HCT116 (cell line): ENCODE data around the gene PRKCH. TPM values are rescaled to one million over a fixed set of nuclear protein-coding genes. Genes with fewer than 3 reads are reported as not detected.

ENCODE experiments used
- ATAC-seq: fragments of 200-7000 bp; cut with Tn5 transposase; 2 replicates; pipeline ENCODE4 v1.9.1; 2020; ENCODE audit warnings: mild to moderate bottlenecking, moderate library complexity
- BruUV-seq: library from RNA; stranded (reverse); fragments of 400-500 nt; replicated peaks from 2 replicates; lab custom pipeline; 2021; lab: Mats Ljungman, UMichigan
- CTCF ChIA-PET: fragments of 300-600 bp; sonication (Branson Sonifier 250); formaldehyde crosslinking; loops from one replicate; lab custom pipeline; 2021; ENCODE audit warnings: antibody characterized with exemption; lab: Charles Lee
- POLR2A ChIA-PET: fragments of 300-600, 350-600 bp; sonication (Branson Sonifier 250); formaldehyde crosslinking; loops from one replicate; lab custom pipeline; 2021; ENCODE audit warnings: antibody characterized with exemption; lab: Charles Lee
- RAD21 ChIA-PET, 2 experiments: fragments of 300-600 bp; sonication (Branson Sonifier 250); formaldehyde crosslinking; loops; one replicate each; lab custom pipeline; 2023; ENCODE audit warnings: low total read pairs in 2 of 2; ENCODE audit not compliant: uncharacterized antibody in 2 of 2, unreplicated experiment in 2 of 2, low non-redundant PET in 1 of 2; lab: Charles Lee
- DNase-seq: peaks from one replicate; pipeline ENCODE4 v3.0.0-alpha.2; 2010; ENCODE audit warnings: low read depth, low spot score
- H2AFZ ChIP-seq: fragments of 200-600 bp; shearing (Covaris generic), sonication (generic); 2 replicates; pipeline ENCODE4 v1.6.1; 2017; ENCODE audit warnings: low read depth, mixed run types, mixed read lengths, antibody characterized with exemption, low read length; ENCODE audit not compliant: poor library complexity, severe bottlenecking
- H3K27ac ChIP-seq: 2 replicates; pipeline ENCODE4 v1.5.1; 2012; ENCODE audit warnings: low read depth, low read length
- H3K27me3 ChIP-seq: fragments of 200-600 bp; sonication (generic); 2 replicates; pipeline ENCODE4 v1.6.1; 2016; ENCODE audit warnings: mixed run types, low read length, mixed read lengths; ENCODE audit not compliant: insufficient read depth
- H3K36me3 ChIP-seq, 2 experiments: fragments of 200-500 bp in 1 of 2; fragments of 200-600 bp in 1 of 2; sonication (Bioruptor generic) in 1 of 2; sonication (generic) in 1 of 2; 2 replicates each; pipeline versions ENCODE4 v1.5.1 to v1.6.1; 2014 to 2016; ENCODE audit warnings: low read length in 2 of 2, inconsistent platforms in 1 of 2, mixed read lengths in 1 of 2, mixed run types in 1 of 2; ENCODE audit not compliant: insufficient read depth in 2 of 2, control insufficient read depth in 1 of 2
- H3K4me1 ChIP-seq, 2 experiments: fragments of 200-600 bp in 1 of 2; sonication (generic) in 1 of 2; 2 replicates each; pipeline versions ENCODE4 v1.5.1 to v1.6.1; 2012 to 2017; ENCODE audit warnings: low read length in 2 of 2, inconsistent platforms in 1 of 2, mild to moderate bottlenecking in 1 of 2, mixed read lengths in 1 of 2, mixed run types in 1 of 2, moderate library complexity in 1 of 2; ENCODE audit not compliant: insufficient read depth in 2 of 2, control insufficient read depth in 1 of 2
- H3K4me2 ChIP-seq: fragments of 200-600 bp; sonication (generic); 2 replicates; pipeline ENCODE4 v1.6.1; 2017; ENCODE audit warnings: mixed run types, low read length, mixed read lengths
- H3K4me3 ChIP-seq, 2 experiments: fragments of 200-600 bp in 1 of 2; sonication (generic) in 1 of 2; replicated peaks in 1 of 2; 2 replicates each; pipeline ENCODE4 v1.5.1; 2011 to 2016; ENCODE audit warnings: low read length in 2 of 2, control low read depth in 1 of 2, low read depth in 1 of 2, mild to moderate bottlenecking in 1 of 2, mixed read lengths in 1 of 2, mixed run types in 1 of 2
- H3K79me2 ChIP-seq: fragments of 200-600 bp; sonication (generic); 2 replicates; pipeline ENCODE4 v1.6.1; 2017; ENCODE audit warnings: mild to moderate bottlenecking, mixed run types, low read length, moderate library complexity, mixed read lengths; ENCODE audit not compliant: insufficient read depth
- H3K9ac ChIP-seq: fragments of 200-600 bp; sonication (generic); 2 replicates; pipeline ENCODE4 v1.6.1; 2016; ENCODE audit warnings: low read length, mixed read lengths
- H3K9me2 ChIP-seq: fragments of 200-600 bp; sonication (generic), shearing (Covaris generic); 2 replicates; pipeline ENCODE4 v1.6.1; 2017; ENCODE audit warnings: mixed run types, mild to moderate bottlenecking, moderate library complexity; ENCODE audit not compliant: insufficient read depth
- H3K9me3 ChIP-seq, 2 experiments: fragments of 200-500 bp in 1 of 2; fragments of 200-600 bp in 1 of 2; sonication (Bioruptor generic) in 1 of 2; sonication (generic) in 1 of 2; 2 replicates each; pipeline ENCODE4 v1.6.1; 2014 to 2017; ENCODE audit warnings: low read length in 2 of 2, mixed read lengths in 2 of 2, inconsistent platforms in 1 of 2, low read depth in 1 of 2, mild to moderate bottlenecking in 1 of 2, mixed run types in 1 of 2, moderate library complexity in 1 of 2; ENCODE audit not compliant: control insufficient read depth in 1 of 2, insufficient read depth in 1 of 2
- H4K20me1 ChIP-seq: fragments of 200-600 bp; sonication (generic), shearing (Covaris generic); 2 replicates; pipeline ENCODE4 v1.6.1; 2017; ENCODE audit warnings: mixed run types, mild to moderate bottlenecking, moderate library complexity; ENCODE audit not compliant: insufficient read depth
- CEBPB ChIP-seq: IDR thresholded peaks from 2 replicates; pipeline ENCODE4 v1.6.1; 2012; ENCODE audit warnings: low read depth
- EGR1 ChIP-seq: IDR thresholded peaks from 2 replicates; pipeline ENCODE4 v1.6.1; 2012; ENCODE audit warnings: low read depth
- FOSL1 ChIP-seq: IDR thresholded peaks from 2 replicates; pipeline ENCODE4 v1.6.1; 2012; ENCODE audit warnings: low read depth
- POLR2A ChIP-seq: IDR thresholded peaks from 2 replicates; pipeline ENCODE4 v1.7.0; 2011; ENCODE audit warnings: borderline replicate concordance; ENCODE audit not compliant: insufficient read depth, insufficient read length; ENCODE audit errors: extremely low read depth
- POLR2AphosphoS5 ChIP-seq: IDR thresholded peaks from 2 replicates; pipeline ENCODE4 v1.6.1; 2011; ENCODE audit warnings: mild to moderate bottlenecking, low read depth, low read length, moderate library complexity
- SRF ChIP-seq: IDR thresholded peaks from 2 replicates; pipeline ENCODE4 v1.6.1; 2012; ENCODE audit warnings: low read depth
- TCF7L2 ChIP-seq: IDR thresholded peaks from 2 replicates; pipeline ENCODE4 v1.7.0; 2011; ENCODE audit warnings: borderline replicate concordance, inconsistent platforms; ENCODE audit not compliant: insufficient read depth, insufficient read length; ENCODE audit errors: extremely low read depth
- ZFX ChIP-seq: fragments of 450-650 bp; IDR thresholded peaks from 2 replicates; pipeline ENCODE4 v1.6.1; 2017
- intact Hi-C: fragments of 100-400 bp; cut with micrococcal nuclease; formaldehyde crosslinking; loops from 2 replicates; pipeline ENCODE4 v1.10.0; 2022
- total RNA-seq: library from RNA; stranded (reverse); gene quantifications from one replicate; pipeline ENCODE4 v1.2.1, GENCODE V29; 2021; ENCODE audit not compliant: unreplicated experiment
- TF ChIP-seq, protein P1 (sequence below): IDR thresholded peaks from 2 replicates; pipeline ENCODE4 v1.6.1; 2012

PRKCH gene
- total RNA-seq, 1 experiment from 2014 or later = 16.6 TPM

DNA sequence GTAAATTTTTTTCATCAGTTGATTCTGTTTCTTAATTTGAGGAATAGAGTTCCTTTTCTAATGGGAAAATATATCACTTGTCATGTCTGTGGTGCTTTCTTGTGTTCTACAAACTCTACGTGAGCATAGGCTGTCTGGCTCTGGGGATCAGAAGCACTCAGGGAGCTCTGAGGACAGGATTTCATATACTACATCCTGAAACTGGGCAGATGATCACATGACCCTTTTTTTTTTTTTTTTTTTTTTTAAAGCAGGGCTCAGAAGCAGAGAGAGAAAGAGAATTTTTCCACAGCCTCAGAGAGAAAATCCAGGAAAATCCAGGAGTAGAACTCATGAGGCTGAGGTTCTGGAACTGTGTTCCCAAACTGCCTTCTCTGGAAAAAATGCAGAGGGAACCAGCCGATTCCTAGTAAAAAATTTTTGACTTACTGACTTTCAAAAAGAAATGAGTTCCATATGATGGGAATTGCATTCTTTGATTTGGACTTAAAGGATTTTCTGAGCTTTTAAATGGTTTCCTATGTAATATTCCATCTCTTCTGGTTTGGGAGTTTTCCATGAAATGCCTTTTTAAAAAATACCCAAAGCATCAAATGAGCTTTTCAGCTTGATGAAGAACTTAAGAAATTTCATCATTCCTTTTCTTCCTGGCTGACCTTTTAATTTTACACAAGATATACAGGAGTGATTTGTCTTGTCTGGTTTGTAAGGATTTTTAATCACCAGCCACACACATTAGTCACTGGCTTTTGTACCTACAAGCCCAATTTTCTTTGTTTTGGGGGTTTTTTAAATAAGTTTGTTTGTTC is 190.9 kb downstream of the PRKCH start:
- no peak for TF ChIP-seq POLR2A
- TF ChIP-seq EGR1 = no peak
- 0 out of 2 replicates have a peak, but pooled peaks have one; percentile 7 for TF ChIP-seq CEBPB
- no peak for TF ChIP-seq SRF
- TF ChIP-seq ZFX = no peak
- Histone ChIP-seq H3K9me2 (no peaks in the 10 kb centered on the region), H2AFZ (no peak overlapping the region), H3K36me3 (no peaks in the 10 kb centered on the region), H4K20me1 (no peaks in the 10 kb centered on the region), H3K79me2 (no peaks in the 10 kb centered on the region), H3K9ac (no peak overlapping the region), H3K27me3 (no peaks in the 10 kb centered on the region), H3K4me1 (peaks cover 33 to 56% of the 10 kb centered on the region in 2 experiments), H3K4me2 (peak overlapping the region; percentile 47), H3K4me3 (no peak overlapping the region), H3K27ac (peak overlapping the region; percentile 79), H3K9me3 (no peaks in the 10 kb centered on the region)
- POLR2A ChIA-PET = interaction anchor here (0.6 to 1.9 kb wide), 6 partner anchors 12 to 83 kb away, joined by 3 to 6 read pairs (median 5); no protein-coding TSS in a partner anchor
- RAD21 ChIA-PET = interaction anchor here in 1 of 2 experiments (0.7 kb wide), 1 partner anchor 12 kb away, joined by 4 read pairs; no protein-coding TSS in a partner anchor
- no peak for DNase-seq
- BruUV-seq = no TSS peak
- intact Hi-C loops = no loop called here
- ATAC-seq = peak; percentile 37; the same call in 1 of the 2 replicates
- CTCF ChIA-PET = no interaction called here

DNA sequence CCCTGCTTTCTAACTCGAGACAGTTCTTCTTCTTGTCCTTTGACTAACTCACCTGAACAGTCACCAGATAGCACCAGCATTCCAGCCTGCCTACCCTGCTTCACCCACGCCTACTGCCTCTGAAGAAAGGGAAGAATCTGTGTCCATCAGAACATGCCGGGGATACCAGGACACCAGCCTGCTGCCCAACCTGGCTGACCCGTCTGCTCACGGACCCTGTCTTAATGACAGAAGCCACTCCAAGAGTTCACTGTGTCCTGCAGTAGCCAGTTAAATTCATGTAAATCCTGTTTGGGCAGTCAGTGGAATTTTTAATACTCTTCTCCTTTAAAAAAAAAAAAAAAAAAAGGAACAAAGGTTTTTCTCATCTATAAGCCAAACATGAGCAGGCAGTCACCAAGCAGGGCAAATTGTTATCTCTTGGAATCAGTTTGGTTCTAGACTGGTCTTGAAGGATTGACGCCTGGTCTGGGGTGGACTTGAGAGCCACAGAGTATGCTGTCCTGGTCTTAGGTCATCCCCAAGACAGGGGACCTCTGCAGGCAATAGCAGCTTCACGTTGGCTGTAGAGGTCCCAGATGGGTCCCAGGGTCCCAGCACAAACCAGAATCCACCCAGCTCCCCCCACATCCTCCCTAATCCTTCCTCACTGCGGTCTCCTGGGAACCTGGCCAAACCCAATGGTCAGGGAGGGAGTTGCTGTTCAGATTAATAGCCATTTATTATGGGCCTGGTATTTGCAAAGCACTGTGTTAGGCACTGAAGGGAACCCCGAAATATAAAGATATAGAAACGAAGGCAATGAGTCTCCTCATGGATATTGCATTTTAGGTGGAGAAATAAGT is 192.8 kb downstream of the PRKCH start:
- peak; percentile 28; the same call in 1 of the 2 replicates for ATAC-seq
- H3K4me2 ChIP-seq = no peak overlapping the region
- DNase-seq = no peak

More for the DNA sequence above, 192.8 kb downstream of the PRKCH start:
- Histone ChIP-seq H3K9me3 (no peaks in the 10 kb centered on the region), H2AFZ (no peak overlapping the region), H3K36me3 (no peaks in the 10 kb centered on the region), H3K9ac (no peak overlapping the region), H3K9me2 (no peaks in the 10 kb centered on the region), H4K20me1 (no peaks in the 10 kb centered on the region), H3K27ac (peak overlapping the region; percentile 36), H3K4me3 (no peak overlapping the region), H3K79me2 (no peaks in the 10 kb centered on the region), H3K4me1 (peaks cover 37 to 62% of the 10 kb centered on the region in 2 experiments)
- ChIA-PET RAD21 (no interaction called here), CTCF (no interaction called here), POLR2A (interaction anchor here (1.4 kb wide), 1 partner anchor 74 kb away, joined by 3 read pairs; no protein-coding TSS in a partner anchor)
- no TSS peak for BruUV-seq
- TF ChIP-seq CEBPB (no peak), TCF7L2 (no peak), FOSL1 (no peak), POLR2AphosphoS5 (no peak)
- TF ChIP-seq, protein P1, sequence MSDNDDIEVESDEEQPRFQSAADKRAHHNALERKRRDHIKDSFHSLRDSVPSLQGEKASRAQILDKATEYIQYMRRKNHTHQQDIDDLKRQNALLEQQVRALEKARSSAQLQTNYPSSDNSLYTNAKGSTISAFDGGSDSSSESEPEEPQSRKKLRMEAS = no peak
- TF ChIP-seq, all 23 proteins: peak for 0
- H3K27me3 ChIP-seq = no peaks in the 10 kb centered on the region
- intact Hi-C loops = no loop called here
